ENCODE results near the gene RPL5.
A peak's percentile ranks its signal among the peaks of the same experiment; 100 is the strongest.

DNA sequence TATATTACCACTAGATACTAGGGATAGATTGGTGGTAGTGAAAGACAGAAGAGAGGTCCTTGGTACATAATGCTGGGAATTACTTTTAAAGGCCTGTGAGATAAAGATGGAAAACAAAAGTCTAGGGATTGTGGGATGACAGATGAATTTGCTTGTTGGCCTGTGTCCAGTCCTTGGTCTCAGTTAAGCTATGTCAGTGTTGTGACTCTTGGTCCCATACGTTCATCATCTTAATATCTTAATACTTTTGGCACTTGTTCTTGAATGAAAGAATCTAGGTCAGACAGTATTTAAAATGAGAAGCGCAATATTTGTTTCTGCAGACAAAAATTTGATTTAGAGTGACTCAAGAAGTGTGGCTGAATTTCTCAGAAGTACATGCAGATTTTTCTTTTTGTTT, 7.6 kb downstream of the RPL5 start:
- TF ChIP-seq, protein P1, sequence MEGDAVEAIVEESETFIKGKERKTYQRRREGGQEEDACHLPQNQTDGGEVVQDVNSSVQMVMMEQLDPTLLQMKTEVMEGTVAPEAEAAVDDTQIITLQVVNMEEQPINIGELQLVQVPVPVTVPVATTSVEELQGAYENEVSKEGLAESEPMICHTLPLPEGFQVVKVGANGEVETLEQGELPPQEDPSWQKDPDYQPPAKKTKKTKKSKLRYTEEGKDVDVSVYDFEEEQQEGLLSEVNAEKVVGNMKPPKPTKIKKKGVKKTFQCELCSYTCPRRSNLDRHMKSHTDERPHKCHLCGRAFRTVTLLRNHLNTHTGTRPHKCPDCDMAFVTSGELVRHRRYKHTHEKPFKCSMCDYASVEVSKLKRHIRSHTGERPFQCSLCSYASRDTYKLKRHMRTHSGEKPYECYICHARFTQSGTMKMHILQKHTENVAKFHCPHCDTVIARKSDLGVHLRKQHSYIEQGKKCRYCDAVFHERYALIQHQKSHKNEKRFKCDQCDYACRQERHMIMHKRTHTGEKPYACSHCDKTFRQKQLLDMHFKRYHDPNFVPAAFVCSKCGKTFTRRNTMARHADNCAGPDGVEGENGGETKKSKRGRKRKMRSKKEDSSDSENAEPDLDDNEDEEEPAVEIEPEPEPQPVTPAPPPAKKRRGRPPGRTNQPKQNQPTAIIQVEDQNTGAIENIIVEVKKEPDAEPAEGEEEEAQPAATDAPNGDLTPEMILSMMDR (IDR thresholded peaks at IDR 0.05; ENCODE audit: control extremely low read depth in 1 of 3, insufficient read depth in 1 of 3, low read depth in 1 of 3, low read length in 3 of 3) = no peak
- peak in 1 of 2 experiments; percentile 71; a peak in 2 of 3 replicates for TF ChIP-seq POLR2A (IDR thresholded peaks at IDR 0.05; ENCODE audit: control extremely low read depth in 1 of 2, low read depth in 2 of 2, low read length in 2 of 2)
- no peak for TF ChIP-seq RAD21 (IDR thresholded peaks at IDR 0.05 in 1 of 2, conservative IDR thresholded peaks at IDR 0.05 in 1 of 2; ENCODE audit: low read depth in 2 of 2, low read length in 2 of 2)
- TF ChIP-seq, protein P2, sequence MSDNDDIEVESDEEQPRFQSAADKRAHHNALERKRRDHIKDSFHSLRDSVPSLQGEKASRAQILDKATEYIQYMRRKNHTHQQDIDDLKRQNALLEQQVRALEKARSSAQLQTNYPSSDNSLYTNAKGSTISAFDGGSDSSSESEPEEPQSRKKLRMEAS (IDR thresholded peaks at IDR 0.05) = no peak
- TF ChIP-seq CEBPB (IDR thresholded peaks at IDR 0.05; ENCODE audit: low read depth, low read length) = no peak
- TF ChIP-seq BACH1 (IDR thresholded peaks at IDR 0.05; ENCODE audit: low read length) = no peak
- TF ChIP-seq POLR2AphosphoS5 (IDR thresholded peaks at IDR 0.05; ENCODE audit: low read depth, low read length) = peak; percentile 62; the same call in 1 of the 2 replicates
- TF ChIP-seq HDAC2 (IDR thresholded peaks at IDR 0.05; ENCODE audit: borderline replicate concordance in 1 of 2, low read depth in 2 of 2, low read length in 2 of 2) = no peak
- TF ChIP-seq JUN (IDR thresholded peaks at IDR 0.05; ENCODE audit: low read depth, low read length) = no peak
- TF ChIP-seq FOSL1 (IDR thresholded peaks at IDR 0.05; ENCODE audit: insufficient read depth, low read depth, low read length) = no peak
- TF ChIP-seq, protein P3, sequence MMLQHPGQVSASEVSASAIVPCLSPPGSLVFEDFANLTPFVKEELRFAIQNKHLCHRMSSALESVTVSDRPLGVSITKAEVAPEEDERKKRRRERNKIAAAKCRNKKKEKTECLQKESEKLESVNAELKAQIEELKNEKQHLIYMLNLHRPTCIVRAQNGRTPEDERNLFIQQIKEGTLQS (IDR thresholded peaks at IDR 0.05; ENCODE audit: insufficient read depth, low read depth, low read length) = no peak
